SK-N-SH treated with all-trans-retinoic acid at 6 μM for 48 hours (cell line): ENCODE data around the gene HSBP1L1.

Experiments
- ARNTL ChIP-seq: fragments of 450-650 bp; formaldehyde crosslinking; IDR thresholded peaks from 2 replicates; pipeline ENCODE4 v1.5.0; 2020; ENCODE audit warnings: low read depth, mild to moderate bottlenecking, moderate library complexity, borderline replicate concordance
- CSDC2 ChIP-seq: fragments of 250-450 bp; sonication (Bioruptor Pico); IDR thresholded peaks from 2 replicates; pipeline ENCODE4 v1.5.0; 2020; ENCODE audit warnings: mild to moderate bottlenecking, moderate library complexity
- CSRNP3 ChIP-seq: fragments of 250-450 bp; sonication (Bioruptor Pico); IDR thresholded peaks from 2 replicates; pipeline ENCODE4 v1.5.1; 2021; ENCODE audit warnings: mild to moderate bottlenecking, moderate library complexity
- ESRRG ChIP-seq: fragments of 250-450 bp; sonication (Bioruptor Pico); IDR thresholded peaks from 2 replicates; pipeline ENCODE4 v1.6.1; 2021; ENCODE audit warnings: mild to moderate bottlenecking
- GLIS3 ChIP-seq: fragments of 250-450 bp; sonication (Bioruptor Pico); IDR thresholded peaks from 2 replicates; pipeline ENCODE4 v1.5.0; 2020; ENCODE audit warnings: mild to moderate bottlenecking, moderate library complexity
- PATZ1 ChIP-seq: fragments of 250-450 bp; sonication (Bioruptor Pico); IDR thresholded peaks from 2 replicates; pipeline ENCODE4 v1.8.0; 2020; ENCODE audit warnings: mild to moderate bottlenecking, moderate library complexity, borderline replicate concordance
- PPARA ChIP-seq: fragments of 250-450 bp; sonication (Bioruptor Pico); IDR thresholded peaks from 2 replicates; pipeline ENCODE4 v1.5.0; 2020; ENCODE audit warnings: mild to moderate bottlenecking, borderline replicate concordance
- RARB ChIP-seq: fragments of 250-450 bp; sonication (Bioruptor Pico); IDR thresholded peaks from 2 replicates; pipeline ENCODE4 v1.8.0; 2021; ENCODE audit warnings: mild to moderate bottlenecking, moderate library complexity
- SNAI2 ChIP-seq: fragments of 250-450 bp; sonication (Bioruptor Pico); IDR thresholded peaks from 2 replicates; pipeline ENCODE4 v1.5.0; 2020; ENCODE audit warnings: mild to moderate bottlenecking, moderate library complexity
- ZC3H10 ChIP-seq: fragments of 250-450 bp; sonication (Bioruptor Pico); IDR thresholded peaks from 2 replicates; pipeline ENCODE4 v1.5.1; 2021; ENCODE audit warnings: mild to moderate bottlenecking, moderate library complexity

GRCh38 chr18:79964330-79965118 lies at the start of gene HSBP1L1:
- TF ChIP-seq RARB (no peak), ESRRG (CRISPR knock-in tag) (no peak), CSDC2 (CRISPR knock-in tag) (no peak), PPARA (CRISPR knock-in tag) (no peak), CSRNP3 (CRISPR knock-in tag) (no peak), GLIS3 (CRISPR knock-in tag) (no peak), SNAI2 (CRISPR knock-in tag) (no peak), ARNTL (CRISPR knock-in tag) (no peak), ZC3H10 (CRISPR knock-in tag) (no peak), PATZ1 (CRISPR knock-in tag) (no peak)
